Activated naive CD8-positive, alpha-beta T cell treated with anti-CD3 and anti-CD28 coated beads, Interleukin-2, amount 50 U/mL, for 16 hours (primary cell): ENCODE data around the gene ZFYVE28.
A peak's percentile ranks its signal among the peaks of the same experiment; 100 is the strongest.
"Not testable (repeated sequence)": the region's sequence is repeated elsewhere in the genome, so short reads cannot be mapped to it uniquely, and the experiment has no call there.

Source experiments
- DNase-seq: peaks from one replicate; pipeline ENCODE4 v3.0.0-alpha.2; 2020; ENCODE audit warnings: low read depth, low spot score

The ZFYVE28 gene

GRCh38 chr4:2446656-2447564 lies 28.5 kb upstream of the ZFYVE28 start:
- DNase-seq: no peak

GRCh38 chr4:2445571-2445970 lies 27.1 kb upstream of the ZFYVE28 start:
- DNase-seq: no peak

DNA sequence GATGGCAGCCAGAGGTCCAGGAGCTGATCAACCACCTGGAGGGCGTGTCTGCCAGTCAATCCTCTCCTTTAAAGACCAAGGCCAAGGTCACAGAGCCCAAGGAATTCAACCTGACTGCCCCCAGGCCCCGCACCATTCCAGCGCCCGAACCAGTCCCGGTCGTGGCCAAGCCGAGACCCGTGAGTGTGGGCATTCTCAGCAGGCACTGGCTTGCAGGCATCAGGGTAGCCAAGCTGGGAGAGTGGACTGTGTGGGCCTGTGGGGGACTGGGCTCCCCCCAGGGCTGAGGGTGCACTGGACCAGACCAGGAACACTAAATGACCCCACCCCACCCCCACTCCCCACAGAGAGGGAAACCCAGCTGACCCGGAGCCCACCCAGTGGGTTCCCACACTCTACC lies 26.7 kb upstream of the ZFYVE28 start:
- no peak for DNase-seq

DNA sequence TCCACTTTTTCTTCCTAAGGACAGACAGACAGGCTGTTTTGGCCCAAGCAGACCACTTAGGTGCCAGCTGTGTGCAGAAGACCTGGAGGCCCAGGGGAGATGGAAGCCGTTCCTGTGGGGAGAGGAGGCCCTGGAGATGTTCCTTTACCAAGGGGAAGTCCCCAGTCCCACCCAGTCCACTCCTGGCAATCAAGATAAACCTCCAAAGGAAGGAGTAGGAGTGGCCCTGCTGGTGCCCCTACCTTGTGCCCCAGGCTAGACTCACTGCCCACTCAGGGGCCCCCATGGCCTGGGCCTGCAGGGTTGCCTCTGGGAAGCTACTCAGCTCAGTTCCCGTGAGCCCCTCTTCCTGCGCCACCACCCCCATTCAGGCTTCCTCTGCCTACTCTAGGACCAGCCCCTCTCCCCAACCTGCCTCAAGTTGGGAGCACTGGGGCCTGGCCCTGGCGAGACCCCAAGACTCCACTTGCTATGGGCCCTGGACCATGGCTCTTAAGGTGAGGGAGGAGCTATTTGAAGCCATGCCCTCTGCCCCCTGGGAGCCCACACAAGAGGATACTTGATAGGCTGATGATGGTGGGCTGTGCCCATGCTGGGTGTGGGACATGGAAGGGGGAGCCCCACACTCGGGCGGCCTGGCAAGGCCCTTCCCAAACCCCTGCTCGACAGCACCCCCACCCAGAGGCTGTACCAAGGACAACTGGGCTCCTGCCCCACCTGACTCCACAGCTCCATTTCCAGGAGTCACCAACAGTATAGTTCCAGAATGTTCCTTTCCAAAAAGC lies 25.7 kb upstream of the ZFYVE28 start:
- no peak for DNase-seq

DNA sequence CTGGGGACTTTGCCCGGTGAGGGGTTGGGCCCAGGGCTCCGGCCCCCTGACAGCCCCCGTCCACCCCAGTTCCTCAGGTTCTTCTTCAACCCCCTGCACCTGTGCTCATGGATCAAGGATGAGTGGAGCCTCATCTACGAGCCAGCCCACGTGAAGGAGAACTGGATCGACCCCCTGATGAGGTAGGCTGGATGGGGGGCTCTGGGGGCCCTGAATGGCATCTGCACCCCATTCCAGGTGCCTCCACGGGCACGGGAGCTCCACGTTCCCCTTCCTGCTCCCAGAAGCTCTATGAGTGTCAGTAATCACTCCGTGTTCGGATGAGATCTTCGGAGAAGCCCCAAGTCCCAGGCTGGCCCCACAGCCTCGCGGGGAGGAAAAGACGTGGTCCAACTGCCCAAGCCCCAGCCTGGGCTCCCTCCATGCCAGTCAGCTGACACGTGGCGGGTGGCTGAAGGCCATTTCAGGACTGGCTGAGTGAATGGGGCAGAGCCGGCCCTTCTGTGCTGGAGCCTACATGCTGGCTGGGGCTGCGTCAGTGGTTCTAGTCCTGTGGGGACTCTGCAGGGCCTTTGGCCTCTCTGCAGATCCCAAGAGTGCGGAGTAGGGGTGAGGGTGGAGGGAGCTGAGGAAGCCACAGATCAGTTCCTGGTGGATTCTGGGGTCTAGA lies 24.8 kb upstream of the ZFYVE28 start:
- no peak for DNase-seq

DNA sequence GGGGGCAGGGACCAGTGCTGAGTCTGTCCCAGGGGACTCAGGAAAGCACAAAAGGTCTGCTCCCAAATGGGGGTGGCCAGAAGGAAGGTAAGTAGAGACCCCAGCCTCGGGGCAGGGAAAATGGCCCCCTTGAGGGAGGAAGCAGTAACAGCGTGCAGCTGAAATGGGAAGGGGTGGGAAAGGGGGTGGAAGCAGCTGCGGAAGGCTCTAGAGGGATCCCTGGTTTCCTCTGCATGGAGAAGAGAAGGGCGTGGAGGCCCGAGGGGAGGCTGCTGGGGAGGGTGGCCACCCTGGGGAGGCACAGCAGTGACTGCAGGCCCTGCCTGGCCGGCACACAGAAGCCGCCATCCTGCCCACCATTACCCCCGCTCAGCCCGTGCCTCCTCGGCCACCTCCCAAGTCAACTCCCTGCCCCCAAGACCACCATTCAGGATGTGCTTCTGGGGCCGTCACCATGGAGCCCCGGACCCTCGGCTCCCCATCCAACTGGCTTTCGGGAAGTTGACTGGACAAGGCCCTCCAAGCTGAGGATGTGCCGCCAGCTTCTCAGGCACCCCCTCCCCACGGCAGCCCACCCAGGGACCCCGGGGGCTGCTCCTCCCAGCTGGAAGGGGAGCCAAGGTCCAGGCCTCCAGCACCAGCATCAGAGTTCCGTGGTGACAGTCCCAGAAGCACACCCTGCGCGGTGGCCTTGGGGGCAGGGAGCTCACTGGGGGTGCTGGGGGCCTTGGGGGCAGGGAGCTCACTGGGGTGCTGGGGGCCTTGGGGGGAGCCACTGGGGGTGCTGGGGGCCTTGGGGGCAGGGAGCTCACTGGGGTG lies 23.9 kb upstream of the ZFYVE28 start:
- DNase-seq: no peak

DNA sequence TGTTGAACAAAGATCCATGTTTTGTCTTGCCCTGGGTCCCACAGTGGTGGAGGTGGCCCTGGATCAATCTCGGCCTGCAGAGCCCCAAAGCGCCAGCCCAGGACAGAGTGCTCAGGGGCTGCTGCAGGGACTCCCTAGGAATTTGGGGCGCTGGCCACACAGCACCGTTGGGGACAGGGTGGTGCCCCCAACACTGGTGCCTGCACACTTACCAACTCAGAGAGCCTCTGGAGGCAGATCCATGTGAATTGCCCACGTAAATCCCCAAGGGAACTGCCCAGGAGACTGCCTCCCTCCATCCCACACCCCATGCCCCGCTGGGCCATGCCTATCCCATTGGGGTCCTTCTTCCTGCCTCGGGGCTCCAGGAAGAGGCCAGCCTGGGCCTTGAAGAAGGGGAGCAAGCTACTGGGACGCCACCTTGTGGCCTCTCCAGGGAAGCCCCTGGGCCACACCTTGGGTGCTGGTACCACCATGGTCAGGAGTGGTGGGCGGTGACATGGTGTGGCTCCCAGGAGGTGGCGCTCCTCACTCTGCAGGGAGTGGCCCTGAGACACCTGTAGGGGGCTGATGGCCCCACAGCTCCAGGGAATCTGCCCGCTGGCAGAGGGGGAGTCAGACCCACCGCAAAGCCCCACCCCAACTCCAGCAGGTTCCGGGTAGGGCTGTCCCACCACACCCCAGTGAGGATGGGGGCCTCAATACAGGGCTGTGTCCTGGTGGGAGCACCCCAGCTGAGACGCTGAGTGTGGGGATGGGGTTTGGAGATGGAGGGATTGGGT lies 23.1 kb upstream of the ZFYVE28 start:
- DNase-seq: peak; percentile 42

- no peak for DNase-seq
Measured at GRCh38 chr4:2438822-2439718, 20.6 kb upstream of the ZFYVE28 start.

DNA sequence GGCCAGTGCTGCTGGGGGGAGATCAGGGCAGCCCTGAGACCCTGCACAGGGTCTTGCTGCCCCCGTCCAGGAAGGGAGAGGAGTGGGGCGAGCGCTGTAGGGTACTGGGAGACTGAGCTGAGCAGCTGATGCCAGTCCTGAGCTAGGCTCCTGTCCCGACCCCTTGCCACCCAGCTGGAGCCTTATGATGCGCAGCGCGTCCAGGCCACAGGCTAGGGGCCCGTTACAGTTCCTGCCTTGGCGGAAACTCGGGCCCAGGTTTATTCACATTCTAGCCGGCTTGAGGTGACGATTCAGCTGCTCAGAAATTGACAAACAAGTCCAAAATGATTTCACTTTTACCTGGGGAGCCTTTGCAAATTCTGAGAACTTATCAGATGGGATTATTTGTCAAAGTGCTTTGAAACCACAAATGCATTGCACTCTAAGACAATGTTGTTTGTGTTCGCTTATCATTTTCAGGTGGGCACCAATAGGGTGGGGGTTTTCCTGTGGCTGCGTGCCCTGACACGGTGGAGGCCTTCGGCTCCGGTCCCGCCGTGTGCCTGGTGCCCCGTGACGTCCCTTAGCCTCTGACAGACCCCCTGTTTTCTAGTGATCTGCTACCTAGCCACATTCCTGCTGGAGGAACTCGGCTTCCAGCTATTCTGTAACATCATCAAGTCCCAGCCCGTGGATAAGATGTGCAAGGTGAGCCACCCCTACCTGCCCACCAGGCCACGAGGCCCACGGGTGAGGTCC lies 19.2 kb upstream of the ZFYVE28 start:
- DNase-seq: no peak

GRCh38 chr4:2436761-2437474 lies 18.5 kb upstream of the ZFYVE28 start:
- no peak for DNase-seq

DNA sequence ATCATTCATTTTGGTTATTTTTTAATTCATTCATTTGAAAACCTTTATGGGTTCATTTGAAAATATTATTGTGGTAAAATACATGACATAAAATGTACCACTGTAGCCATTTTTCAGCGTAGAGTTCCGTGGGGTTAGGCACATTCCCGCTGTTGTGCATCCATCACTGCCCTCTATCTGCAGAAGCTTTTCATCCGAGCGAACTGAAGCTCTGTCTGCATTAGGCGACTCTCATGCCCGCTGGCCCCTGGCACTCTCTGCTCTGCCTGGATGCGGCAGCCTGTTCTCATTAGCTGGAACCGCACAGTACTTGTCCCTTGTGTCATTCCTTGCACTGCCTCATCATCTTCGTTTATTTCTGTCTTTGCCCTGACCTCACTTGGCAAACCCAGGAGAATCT lies 17.9 kb upstream of the ZFYVE28 start:
- no peak for DNase-seq

DNA sequence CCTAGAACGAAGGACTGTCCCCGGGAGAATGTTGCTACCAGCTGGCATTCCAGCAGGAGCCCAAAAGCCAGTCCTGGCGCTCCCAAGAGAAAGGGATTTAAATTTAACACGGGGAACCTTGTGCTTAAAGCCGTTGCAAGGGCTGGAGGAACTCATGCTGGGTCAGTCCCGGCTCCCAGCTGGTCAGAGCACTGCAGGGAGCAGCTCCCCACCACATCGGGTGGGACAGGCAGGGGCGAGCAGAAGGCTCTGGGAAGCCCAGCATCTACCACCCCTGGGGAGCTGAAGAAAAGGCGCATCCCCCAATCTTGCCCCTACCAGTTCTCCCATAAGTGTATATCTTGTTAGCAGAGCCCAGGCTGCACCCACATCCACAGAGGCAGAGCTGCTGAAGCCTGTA lies 16.0 kb upstream of the ZFYVE28 start:
- DNase-seq: no peak

DNA sequence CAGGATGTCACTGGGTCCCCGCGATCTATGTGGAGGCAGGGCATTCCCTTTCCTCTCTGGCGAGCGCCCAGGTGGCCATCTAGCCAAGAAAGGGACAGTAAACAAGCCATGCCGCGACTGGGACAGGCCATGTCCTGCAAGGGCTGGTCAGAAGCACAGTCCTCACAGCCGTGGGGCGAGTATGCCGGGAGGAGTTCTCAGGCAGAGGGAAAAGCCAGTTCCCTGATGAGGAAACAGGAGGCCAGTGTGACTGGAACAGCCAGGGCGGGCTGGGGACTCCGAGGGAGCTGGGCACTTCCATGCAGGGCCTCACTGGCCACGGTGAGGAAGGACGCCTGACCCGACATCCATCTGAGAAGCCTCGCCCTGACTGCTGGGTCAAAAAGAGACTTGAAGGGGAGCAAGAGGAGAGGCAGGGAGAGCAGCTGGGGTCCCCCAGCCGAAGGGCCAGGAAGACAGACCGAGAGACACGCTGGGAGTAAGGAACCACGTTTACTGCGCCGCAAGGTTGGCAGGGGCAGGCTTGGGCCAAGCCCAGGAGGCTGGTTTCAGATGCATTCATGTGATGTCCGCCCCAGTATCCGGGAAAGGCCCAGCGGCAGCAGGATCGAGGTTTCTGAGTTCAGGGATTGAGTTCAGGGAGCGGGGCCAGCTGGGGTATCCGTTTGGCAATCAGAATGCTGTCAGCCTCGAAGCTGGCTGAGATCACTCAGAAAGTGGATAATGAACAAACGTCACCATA lies 15.3 kb upstream of the ZFYVE28 start:
- no peak for DNase-seq

- DNase-seq: no peak
Measured at GRCh38 chr4:2432991-2433530, 14.6 kb upstream of the ZFYVE28 start.

DNA sequence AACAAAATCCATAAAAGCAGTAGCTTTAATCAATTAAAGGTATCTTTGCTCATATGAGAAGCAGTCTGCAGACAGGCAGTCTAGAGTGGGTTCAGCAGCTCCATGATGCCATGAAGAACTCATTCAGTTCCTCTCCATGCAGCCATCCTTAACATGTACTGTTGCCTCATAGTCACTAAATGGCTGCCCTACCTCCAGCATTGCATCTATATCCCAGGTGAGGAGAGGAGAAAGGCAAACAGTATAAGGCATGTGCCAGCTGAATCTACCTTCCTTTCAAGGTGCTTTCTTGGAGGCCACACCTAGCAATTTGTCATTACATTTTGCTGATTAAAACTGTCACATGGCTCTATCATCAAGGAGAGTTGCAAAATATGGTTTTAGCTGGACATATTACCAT lies 13.6 kb upstream of the ZFYVE28 start:
- DNase-seq: no peak

- DNase-seq: not testable (repeated sequence)
Measured at GRCh38 chr4:2429945-2430757, 11.7 kb upstream of the ZFYVE28 start.
